Sigmoid colon (tissue), 4 donors: Measurements from ENCODE around the gene AMD1.

Source experiments
- POLR2A ChIP-seq, 2 donors: fragments of 450-650 bp; IDR thresholded peaks; one replicate each; pipeline ENCODE4 v1.6.1; 2016; ENCODE audit warnings: antibody characterized with exemption in 2 of 2, mild to moderate bottlenecking in 2 of 2, moderate library complexity in 2 of 2
- POLR2AphosphoS5 ChIP-seq, 4 donors: sonication (generic); formaldehyde crosslinking; IDR thresholded peaks; one replicate each; pipeline ENCODE4 v1.6.1; 2017; ENCODE audit warnings: antibody characterized with exemption in 4 of 4
- TF ChIP-seq, protein P1 (sequence below), 4 experiments: fragments of 450-650 bp in 3 of 4; fragments of 200-600 bp in 1 of 4; IDR thresholded peaks; one replicate each; pipeline ENCODE4 v1.5.1; 2016 to 2019; ENCODE audit warnings: antibody characterized with exemption in 4 of 4, mild to moderate bottlenecking in 3 of 4, moderate library complexity in 2 of 4

DNA sequence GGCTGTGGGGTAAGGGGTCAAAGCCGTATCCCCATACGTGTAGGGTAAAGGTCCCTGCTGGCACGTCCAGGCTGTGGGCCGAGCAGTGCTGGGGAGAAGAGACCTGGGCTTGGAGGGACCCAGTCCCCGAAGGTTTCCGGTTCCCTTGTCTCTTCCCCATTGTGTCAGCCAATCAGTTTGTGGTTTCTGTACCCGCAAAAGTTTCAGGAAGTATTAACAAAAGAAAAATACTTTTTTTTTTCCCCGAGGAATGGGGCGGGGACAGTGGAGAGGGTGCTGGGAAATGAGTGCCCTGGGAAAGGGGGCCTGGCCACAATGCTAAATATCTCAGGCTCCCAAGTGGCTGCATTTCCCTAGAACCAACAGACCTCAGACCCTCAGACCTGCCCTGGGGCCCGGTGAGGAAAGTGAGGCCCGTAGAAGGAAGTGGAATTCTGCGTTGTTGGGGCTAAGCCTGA, 15.2 kb upstream of the AMD1 start:
- TF ChIP-seq, protein P1, sequence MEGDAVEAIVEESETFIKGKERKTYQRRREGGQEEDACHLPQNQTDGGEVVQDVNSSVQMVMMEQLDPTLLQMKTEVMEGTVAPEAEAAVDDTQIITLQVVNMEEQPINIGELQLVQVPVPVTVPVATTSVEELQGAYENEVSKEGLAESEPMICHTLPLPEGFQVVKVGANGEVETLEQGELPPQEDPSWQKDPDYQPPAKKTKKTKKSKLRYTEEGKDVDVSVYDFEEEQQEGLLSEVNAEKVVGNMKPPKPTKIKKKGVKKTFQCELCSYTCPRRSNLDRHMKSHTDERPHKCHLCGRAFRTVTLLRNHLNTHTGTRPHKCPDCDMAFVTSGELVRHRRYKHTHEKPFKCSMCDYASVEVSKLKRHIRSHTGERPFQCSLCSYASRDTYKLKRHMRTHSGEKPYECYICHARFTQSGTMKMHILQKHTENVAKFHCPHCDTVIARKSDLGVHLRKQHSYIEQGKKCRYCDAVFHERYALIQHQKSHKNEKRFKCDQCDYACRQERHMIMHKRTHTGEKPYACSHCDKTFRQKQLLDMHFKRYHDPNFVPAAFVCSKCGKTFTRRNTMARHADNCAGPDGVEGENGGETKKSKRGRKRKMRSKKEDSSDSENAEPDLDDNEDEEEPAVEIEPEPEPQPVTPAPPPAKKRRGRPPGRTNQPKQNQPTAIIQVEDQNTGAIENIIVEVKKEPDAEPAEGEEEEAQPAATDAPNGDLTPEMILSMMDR (IDR thresholded peaks at IDR 0.05): no peak
- TF ChIP-seq POLR2A (IDR thresholded peaks at IDR 0.05): no peak
- no peak for TF ChIP-seq POLR2AphosphoS5 (IDR thresholded peaks at IDR 0.05)
